Heart right ventricle (tissue), 16 donors: ENCODE results near the gene TRA2B. TPM values are rescaled to one million over a fixed set of nuclear protein-coding genes. Genes with fewer than 3 reads are reported as not detected.

Experiments
- ATAC-seq, 8 donors: fragments of 200-7000 bp; cut with Tn5 transposase; one replicate each; pipeline ENCODE4 v1.9.1; 2020; ENCODE audit warnings: mild to moderate bottlenecking in 8 of 8, moderate library complexity in 8 of 8, moderate number of reproducible peaks in 1 of 8
- DNase-seq, 2 donors: peaks; one replicate each; pipeline ENCODE4 v3.0.0-alpha.2; 2020
- H3K27ac ChIP-seq, 10 donors: fragments of 200-600 bp; sonication (generic) in 2 of 10; one replicate each; pipeline versions ENCODE4 v1.5.0 to v1.8.0; 2020 to 2022; ENCODE audit warnings: mild to moderate bottlenecking in 3 of 10
- H3K27me3 ChIP-seq, 7 donors: fragments of 200-600 bp; one replicate each; pipeline ENCODE4 v1.8.0; 2021 to 2022; ENCODE audit warnings: mild to moderate bottlenecking in 2 of 7
- H3K36me3 ChIP-seq, 9 donors: fragments of 200-600 bp; sonication (generic) in 1 of 9; one replicate each; pipeline versions ENCODE4 v1.5.0 to v1.8.0; 2020 to 2022; ENCODE audit warnings: mild to moderate bottlenecking in 2 of 9
- H3K4me1 ChIP-seq, 9 donors: fragments of 200-600 bp; sonication (generic) in 1 of 9; one replicate each; pipeline versions ENCODE4 v1.5.0 to v1.8.0; 2020 to 2022; ENCODE audit warnings: mild to moderate bottlenecking in 4 of 9
- H3K4me3 ChIP-seq, 10 donors: fragments of 200-600 bp; sonication (generic) in 2 of 10; one replicate each; pipeline versions ENCODE4 v1.5.0 to v1.8.0; 2020 to 2022; ENCODE audit warnings: mild to moderate bottlenecking in 7 of 10, moderate library complexity in 2 of 10
- H3K9me3 ChIP-seq, 11 donors: fragments of 200-600 bp in 10 of 11; sonication (generic) in 2 of 11; one replicate each; pipeline versions ENCODE4 v1.5.0 to v1.8.0; 2013 to 2022; ENCODE audit warnings: mild to moderate bottlenecking in 2 of 11, control low read depth in 1 of 11, moderate library complexity in 1 of 11
- WGBS, 2 donors: extraction: QIAGEN DNeasy Blood & Tissue Kit; methylation state at CpG; one replicate each; pipeline ENCODE4 v1.1.7; 2013; ENCODE audit warnings: inconsistent platforms in 1 of 2; 5-methylcytosine and 5-hydroxymethylcytosine counted together
- intact Hi-C, 10 donors: fragments of 100-400 bp; cut with DNase I; formaldehyde crosslinking; loops; one replicate each; pipeline versions ENCODE4 v1.11.1 to v1.14.2; 2022
- polyA plus RNA-seq, 2 donors: library from polyadenylated mRNA; stranded (reverse); fragments of 200-250 nt; gene quantifications; one replicate each; pipeline ENCODE4 v1.2.3, GENCODE V29; 2013
- total RNA-seq, 10 donors: library from RNA; stranded (reverse); fragmentation: NEBNext Ultra II Directional in 3 of 10; extraction: Animal tissue kit (Norgen Biotek cat#: 25700) in 3 of 10; gene quantifications; one replicate each; pipeline versions ENCODE4 v1.2.1 to v1.2.4, GENCODE V29; 2021 to 2023
- TF ChIP-seq, protein P1 (sequence below), 9 donors: fragments of 200-600 bp; sonication (generic) in 2 of 9; IDR thresholded peaks; one replicate each; pipeline versions ENCODE4 v1.5.0 to v1.8.0; 2021 to 2022; ENCODE audit warnings: antibody characterized with exemption in 9 of 9, mild to moderate bottlenecking in 5 of 9, moderate library complexity in 1 of 9
- donor health status: Arrhythmogenic right ventricular cardiomyopathy.
- donor health status: ischemic (EF 13 %, LVEDD 7.1; RV severe dilation, severe dysfunction).
- donor health status: healthy with polysubstance abuse.
- donor health status: DM: no; HTN: yes; CAD: no.
- donor health status: DM: no; HTN: no; CAD: no.
- donor health status: ischemic (EF 25% LVEDD 6.9; RV normal size, moderate dysfunction).
- donor health status: ischemic (EF 25% LVEDD 5.7; RV mildly dilated, moderate dysfunction).
- donor health status: healthy.
- donor health status: DM: yes; HTN: yes; CAD: no.
- donor health status: Ischemic cardiomyopathy.
- donor health status: ischemic (EF 35%, LVEDD 5.7; RV mildly dilated, moderate dysfunction).
- donor health status: nonischemic (EF 11% LVEDD 7.7; RV severe dilation, severe dysfunction).
- donor health status: DM: yes; HTN: yes; CAD: no.
- donor health status: PGD.
- donor health status: ischemic (EF 29% LVEDD 5.4; RV normal size, mild dysfunction).
- donor health status: nonischemic (EF 23%, LVEDD 6.1; RV moderate dilation, normal function).

The TRA2B gene
- total and polyA plus RNA-seq, 12 donors = 43.6 to 75.9 (median 49.8) TPM

DNA sequence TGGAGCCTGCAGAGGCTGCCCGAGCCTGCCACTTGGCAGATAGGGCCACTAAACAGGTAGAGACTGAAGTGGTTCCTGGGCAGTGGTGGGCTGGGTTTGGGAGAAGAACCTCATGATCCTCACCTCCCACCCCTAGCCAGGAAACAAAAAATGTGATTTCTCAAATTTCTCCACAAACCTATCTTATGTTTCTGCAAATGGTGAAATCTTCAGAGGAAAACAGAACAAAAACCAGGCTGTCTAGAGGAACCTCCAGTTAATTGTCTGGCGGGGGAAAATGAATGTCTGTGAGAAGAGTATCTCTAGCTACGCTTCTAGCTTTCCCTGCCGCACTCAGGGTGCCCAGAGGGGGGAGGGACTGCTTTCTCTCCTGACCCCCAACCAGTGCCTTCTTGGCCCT is 55.9 kb downstream of the TRA2B start:
- 93 to 95% methylated on average over 4 of the region's 4 CpGs for WGBS, 2 donors
- no peaks in the 10 kb centered on the region for H3K4me1 ChIP-seq
- intact Hi-C loops = no loop called here
- ATAC-seq = no peak
- no peak overlapping the region for H3K27ac ChIP-seq
- no peaks in the 10 kb centered on the region for H3K36me3 ChIP-seq
- no peak for DNase-seq
- TF ChIP-seq, protein P1, sequence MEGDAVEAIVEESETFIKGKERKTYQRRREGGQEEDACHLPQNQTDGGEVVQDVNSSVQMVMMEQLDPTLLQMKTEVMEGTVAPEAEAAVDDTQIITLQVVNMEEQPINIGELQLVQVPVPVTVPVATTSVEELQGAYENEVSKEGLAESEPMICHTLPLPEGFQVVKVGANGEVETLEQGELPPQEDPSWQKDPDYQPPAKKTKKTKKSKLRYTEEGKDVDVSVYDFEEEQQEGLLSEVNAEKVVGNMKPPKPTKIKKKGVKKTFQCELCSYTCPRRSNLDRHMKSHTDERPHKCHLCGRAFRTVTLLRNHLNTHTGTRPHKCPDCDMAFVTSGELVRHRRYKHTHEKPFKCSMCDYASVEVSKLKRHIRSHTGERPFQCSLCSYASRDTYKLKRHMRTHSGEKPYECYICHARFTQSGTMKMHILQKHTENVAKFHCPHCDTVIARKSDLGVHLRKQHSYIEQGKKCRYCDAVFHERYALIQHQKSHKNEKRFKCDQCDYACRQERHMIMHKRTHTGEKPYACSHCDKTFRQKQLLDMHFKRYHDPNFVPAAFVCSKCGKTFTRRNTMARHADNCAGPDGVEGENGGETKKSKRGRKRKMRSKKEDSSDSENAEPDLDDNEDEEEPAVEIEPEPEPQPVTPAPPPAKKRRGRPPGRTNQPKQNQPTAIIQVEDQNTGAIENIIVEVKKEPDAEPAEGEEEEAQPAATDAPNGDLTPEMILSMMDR (IDR thresholded peaks at IDR 0.05) = no peak
- peaks cover 0 to 24% (median 3%) of the 10 kb centered on the region in 7 donors for H3K27me3 ChIP-seq
- H3K4me3 ChIP-seq = no peak overlapping the region
- no peaks in the 10 kb centered on the region for H3K9me3 ChIP-seq

DNA sequence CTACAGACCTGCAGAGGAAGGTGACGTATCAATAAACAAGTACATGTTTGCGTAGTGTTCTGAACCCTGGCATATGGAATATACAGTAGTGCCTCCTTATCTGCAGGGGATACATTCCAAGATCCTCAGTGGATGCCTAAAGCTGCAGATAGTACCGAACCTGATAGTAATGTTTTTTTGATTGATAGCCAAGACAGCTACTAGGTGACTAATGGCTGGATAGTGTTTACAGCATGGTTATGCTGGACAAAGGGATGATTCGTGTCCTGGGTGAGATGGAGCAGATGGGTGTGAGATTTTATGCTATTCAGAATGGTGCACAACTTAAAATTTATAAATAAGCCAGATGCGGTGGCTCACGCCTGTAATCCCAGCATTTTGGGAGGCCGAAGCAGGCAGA is 57.2 kb downstream of the TRA2B start:
- H3K4me3 ChIP-seq = no peak overlapping the region
- H3K27ac ChIP-seq = no peak overlapping the region
- H3K9me3 ChIP-seq = no peaks in the 10 kb centered on the region
- H3K27me3 ChIP-seq = peaks cover 0 to 24% (median 3%) of the 10 kb centered on the region in 7 donors
- 83% methylated on average over 7 of the region's 7 CpGs for WGBS, 2 donors
- DNase-seq (no peak), ATAC-seq (no peak)
- no peaks in the 10 kb centered on the region for H3K4me1 ChIP-seq
- intact Hi-C loops = no loop called here
- H3K36me3 ChIP-seq = no peaks in the 10 kb centered on the region
- TF ChIP-seq, protein P1 (IDR thresholded peaks at IDR 0.05) = no peak

DNA sequence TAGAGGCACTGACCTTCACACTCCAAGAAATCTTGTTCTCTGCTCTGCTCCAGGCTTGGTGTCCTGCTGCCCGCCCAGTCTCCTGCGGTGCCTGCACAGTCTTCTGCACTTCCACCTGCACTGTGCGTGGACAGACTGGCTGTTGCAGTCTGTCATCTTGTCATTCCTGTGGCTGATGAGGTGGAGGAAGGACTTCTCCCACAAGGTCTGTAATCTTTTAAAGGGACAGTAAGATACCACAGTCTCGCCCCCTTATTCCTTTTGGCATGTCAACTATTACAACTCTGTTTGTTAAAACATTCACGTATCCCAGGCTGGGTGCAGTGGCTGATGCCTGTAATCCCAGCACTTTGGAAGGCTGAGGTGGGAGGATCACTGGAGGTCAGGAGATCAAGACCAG is 58.9 kb downstream of the TRA2B start:
- intact Hi-C loops = no loop called here
- WGBS, 2 donors = 44 to 51% methylated on average over 5 of the region's 5 CpGs

DNA sequence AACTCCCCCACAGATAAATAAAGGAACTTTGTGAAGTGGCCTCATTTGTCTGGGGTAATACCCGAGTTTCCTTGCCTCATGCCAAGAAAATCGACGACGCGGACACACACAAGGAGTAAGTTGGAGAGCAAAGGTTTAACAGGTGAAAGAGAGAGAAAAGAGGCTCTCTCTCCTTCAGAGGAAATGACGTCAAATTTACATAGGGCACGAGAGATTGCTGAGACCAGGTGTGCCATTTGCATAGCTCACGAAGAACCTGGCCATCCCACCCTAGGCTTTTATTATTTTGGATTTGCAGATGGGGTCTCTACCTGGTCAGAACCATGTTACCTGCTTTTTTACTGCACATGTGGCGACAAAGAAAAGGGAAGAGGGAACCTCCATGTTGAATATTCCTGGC is 63.7 kb downstream of the TRA2B start:
- Histone ChIP-seq H3K27me3 (peaks cover 0 to 15% (median 0%) of the 10 kb centered on the region in 7 donors), H3K4me1 (no peaks in the 10 kb centered on the region), H3K9me3 (no peaks in the 10 kb centered on the region), H3K4me3 (no peak overlapping the region), H3K36me3 (no peaks in the 10 kb centered on the region), H3K27ac (no peak overlapping the region)
- intact Hi-C loops = no loop called here
- DNase-seq (no peak), ATAC-seq (no peak)
- TF ChIP-seq, protein P1 (IDR thresholded peaks at IDR 0.05) = no peak
- 64 to 67% methylated on average over 9 of the region's 9 CpGs for WGBS, 2 donors

More for the DNA sequence above, 58.9 kb downstream of the TRA2B start:
- Histone ChIP-seq H3K27me3 (peaks cover 0 to 24% (median 3%) of the 10 kb centered on the region in 7 donors), H3K27ac (no peak overlapping the region), H3K36me3 (no peaks in the 10 kb centered on the region), H3K4me3 (no peak overlapping the region), H3K4me1 (no peaks in the 10 kb centered on the region), H3K9me3 (no peaks in the 10 kb centered on the region)
- DNase-seq (no peak), ATAC-seq (no peak)
- TF ChIP-seq, protein P1 (IDR thresholded peaks at IDR 0.05) = no peak
